Measurements from ENCODE around the gene KRT13. TPM values are rescaled to one million over a fixed set of nuclear protein-coding genes. Genes with fewer than 3 reads are reported as not detected.

KRT13 gene
- total and polyA plus RNA-seq, 2 donors (not counting 1 experiment from before 2014, with no cell fraction given), result not detected

DNA sequence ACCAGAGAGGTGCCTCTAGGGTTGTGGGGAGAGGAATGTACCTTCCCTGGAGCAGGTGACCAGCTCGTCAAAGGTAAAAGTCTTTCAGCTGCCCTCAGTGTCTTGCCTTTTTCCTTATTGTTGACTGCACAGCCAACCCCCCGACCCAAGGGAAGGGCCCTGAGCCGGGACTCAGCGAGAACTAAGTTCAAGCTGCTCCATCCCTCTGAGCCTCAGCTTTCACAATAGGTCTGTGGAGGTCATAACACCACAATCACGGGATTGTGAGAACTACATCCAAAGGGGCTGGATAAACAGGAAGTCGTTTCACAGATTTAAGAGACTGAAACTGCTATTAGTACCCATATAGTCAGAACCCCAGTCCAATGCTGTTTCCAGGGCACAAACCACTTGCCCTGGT is 13.1 kb downstream of the KRT13 start:
- Mint-ChIP-seq H3K4me1 (peaks cover 4% of the 10 kb centered on the region), H3K27ac (no peak overlapping the region), H3K9me3 (ENCODE audit: insufficient read depth) (no peaks in the 10 kb centered on the region), H3K27me3 (peaks cover 30% of the 10 kb centered on the region), H3K4me3 (no peak overlapping the region)
- ATAC-seq (ENCODE audit: low read depth) (no peak), DNase-seq (no peak)
- Histone ChIP-seq H3K4me3 (ENCODE audit: control extremely low read depth in 1 of 5, extremely low read depth in 1 of 5, insufficient read depth in 1 of 5, low read depth in 2 of 5, low read length in 4 of 5) (no peak overlapping the region), H3K9me3 (ENCODE audit: control extremely low read depth in 1 of 3, control insufficient read depth in 2 of 3, insufficient read depth in 1 of 3, low read length in 2 of 3) (peaks cover 0 to 8% (median 0%) of the 10 kb centered on the region in 3 donors), H3K4me2 (replicated peaks; ENCODE audit: low read depth, low read length, poor library complexity, severe bottlenecking) (no peak overlapping the region), H4K20me1 (ENCODE audit: control insufficient read depth, insufficient read depth, low read length, poor library complexity, severe bottlenecking) (no peaks in the 10 kb centered on the region), H3K9ac (ENCODE audit: low read length) (no peak overlapping the region), H3K36me3 (replicated peaks in 1 of 2; ENCODE audit: control extremely low read depth in 1 of 2, control insufficient read depth in 1 of 2, extremely low read depth in 1 of 2, insufficient read depth in 2 of 2, low read length in 1 of 2) (no peaks in the 10 kb centered on the region), H3K27ac (ENCODE audit: low read length in 2 of 2) (no peak overlapping the region), H3K27me3 (replicated peaks in 1 of 4; ENCODE audit: control extremely low read depth in 1 of 4, control insufficient read depth in 3 of 4, insufficient read depth in 4 of 4, low read length in 3 of 4) (peaks cover 0 to 1% (median 0%) of the 10 kb centered on the region in 4 experiments), H3K79me2 (ENCODE audit: control insufficient read depth, insufficient read depth, low read length) (no peaks in the 10 kb centered on the region), H2AFZ (ENCODE audit: insufficient read depth, low read depth, low read length, poor library complexity, severe bottlenecking) (no peak overlapping the region), H3K4me1 (ENCODE audit: control insufficient read depth in 2 of 2, insufficient read depth in 2 of 2, low read length in 2 of 2) (peaks cover 0 to 8% of the 10 kb centered on the region in 2 donors)
- TF ChIP-seq, protein P1, sequence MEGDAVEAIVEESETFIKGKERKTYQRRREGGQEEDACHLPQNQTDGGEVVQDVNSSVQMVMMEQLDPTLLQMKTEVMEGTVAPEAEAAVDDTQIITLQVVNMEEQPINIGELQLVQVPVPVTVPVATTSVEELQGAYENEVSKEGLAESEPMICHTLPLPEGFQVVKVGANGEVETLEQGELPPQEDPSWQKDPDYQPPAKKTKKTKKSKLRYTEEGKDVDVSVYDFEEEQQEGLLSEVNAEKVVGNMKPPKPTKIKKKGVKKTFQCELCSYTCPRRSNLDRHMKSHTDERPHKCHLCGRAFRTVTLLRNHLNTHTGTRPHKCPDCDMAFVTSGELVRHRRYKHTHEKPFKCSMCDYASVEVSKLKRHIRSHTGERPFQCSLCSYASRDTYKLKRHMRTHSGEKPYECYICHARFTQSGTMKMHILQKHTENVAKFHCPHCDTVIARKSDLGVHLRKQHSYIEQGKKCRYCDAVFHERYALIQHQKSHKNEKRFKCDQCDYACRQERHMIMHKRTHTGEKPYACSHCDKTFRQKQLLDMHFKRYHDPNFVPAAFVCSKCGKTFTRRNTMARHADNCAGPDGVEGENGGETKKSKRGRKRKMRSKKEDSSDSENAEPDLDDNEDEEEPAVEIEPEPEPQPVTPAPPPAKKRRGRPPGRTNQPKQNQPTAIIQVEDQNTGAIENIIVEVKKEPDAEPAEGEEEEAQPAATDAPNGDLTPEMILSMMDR (IDR thresholded peaks at IDR 0.05), result no peak
- no peak for TF ChIP-seq EZH2 (IDR thresholded peaks at IDR 0.05; ENCODE audit: borderline replicate concordance, insufficient read depth, low read depth, low read length, poor library complexity, severe bottlenecking)
- WGBS (ENCODE audit: insufficient coverage), result no CpG with 5 or more reads among the region's 6 CpGs
- ChIA-PET POLR2A (no interaction called here), CTCF (no interaction called here)
- intact Hi-C loops (cut with micrococcal nuclease), result no loop called here

DNA sequence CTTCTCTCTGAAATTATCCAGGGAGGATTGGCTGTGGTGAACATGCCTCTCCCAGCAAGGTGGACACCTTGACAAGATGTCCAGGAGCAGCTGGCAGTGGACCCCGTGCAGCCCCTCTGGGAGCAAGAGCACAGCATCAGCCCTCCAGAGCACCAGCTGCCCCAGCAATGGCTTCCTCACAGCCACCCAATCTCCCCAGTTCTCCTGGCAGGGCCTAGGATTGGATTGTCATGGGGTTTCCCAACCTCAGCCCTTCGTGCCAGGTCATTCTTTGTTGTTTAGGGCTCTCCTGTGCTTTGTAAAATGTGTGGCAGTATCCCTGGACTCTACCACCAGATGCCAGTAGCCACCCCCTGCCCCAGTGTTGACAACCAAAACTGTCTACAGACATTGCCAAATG is 13.9 kb downstream of the KRT13 start:
- no peak overlapping the region for H3K4me3 ChIP-seq (ENCODE audit: control extremely low read depth in 1 of 5, extremely low read depth in 1 of 5, insufficient read depth in 1 of 5, low read depth in 2 of 5, low read length in 4 of 5)
- H3K4me1 ChIP-seq (ENCODE audit: control insufficient read depth in 2 of 2, insufficient read depth in 2 of 2, low read length in 2 of 2), result no peaks in the 10 kb centered on the region
- ATAC-seq (ENCODE audit: low read depth), result no peak
- H3K9me3 Mint-ChIP-seq (ENCODE audit: insufficient read depth), result no peaks in the 10 kb centered on the region
- H3K79me2 ChIP-seq (ENCODE audit: control insufficient read depth, insufficient read depth, low read length), result no peaks in the 10 kb centered on the region
- peaks cover 31% of the 10 kb centered on the region for H3K27me3 Mint-ChIP-seq
- H3K4me2 ChIP-seq (replicated peaks; ENCODE audit: low read depth, low read length, poor library complexity, severe bottlenecking), result no peak overlapping the region
- intact Hi-C loops (cut with micrococcal nuclease), result no loop called here
- TF ChIP-seq, protein P1 (IDR thresholded peaks at IDR 0.05), result no peak
- TF ChIP-seq EZH2 (IDR thresholded peaks at IDR 0.05; ENCODE audit: borderline replicate concordance, insufficient read depth, low read depth, low read length, poor library complexity, severe bottlenecking), result no peak
- ChIA-PET CTCF (interaction anchor here (0.9 kb wide), 1 partner anchor 58 kb away, joined by 3 read pairs; no protein-coding TSS in a partner anchor), POLR2A (no interaction called here)
- no peak overlapping the region for H3K27ac Mint-ChIP-seq
- no peak overlapping the region for H3K27ac ChIP-seq (ENCODE audit: low read length in 2 of 2)
- no peaks in the 10 kb centered on the region for H3K4me1 Mint-ChIP-seq
- no peaks in the 10 kb centered on the region for H4K20me1 ChIP-seq (ENCODE audit: control insufficient read depth, insufficient read depth, low read length, poor library complexity, severe bottlenecking)
- H2AFZ ChIP-seq (ENCODE audit: insufficient read depth, low read depth, low read length, poor library complexity, severe bottlenecking), result no peak overlapping the region
- DNase-seq, result no peak
- H3K4me3 Mint-ChIP-seq, result no peak overlapping the region
- WGBS (ENCODE audit: insufficient coverage), result 78% methylated on average over 1 of the region's 2 CpGs
- no peaks in the 10 kb centered on the region for H3K36me3 ChIP-seq (replicated peaks in 1 of 2; ENCODE audit: control extremely low read depth in 1 of 2, control insufficient read depth in 1 of 2, extremely low read depth in 1 of 2, insufficient read depth in 2 of 2, low read length in 1 of 2)
- H3K27me3 ChIP-seq (replicated peaks in 1 of 4; ENCODE audit: control extremely low read depth in 1 of 4, control insufficient read depth in 3 of 4, insufficient read depth in 4 of 4, low read length in 3 of 4), result peaks cover 0 to 7% (median 0%) of the 10 kb centered on the region in 4 experiments
- peaks cover 0 to 5% (median 0%) of the 10 kb centered on the region in 3 donors for H3K9me3 ChIP-seq (ENCODE audit: control extremely low read depth in 1 of 3, control insufficient read depth in 2 of 3, insufficient read depth in 1 of 3, low read length in 2 of 3)
- no peak overlapping the region for H3K9ac ChIP-seq (ENCODE audit: low read length)

Measured in B cell (primary cell).